HEK293 (cell line): ENCODE results near the gene UTRN.

Experiments
- CTCF ChIA-PET: fragments of 350-600 bp; formaldehyde crosslinking; extraction: SDS; loops from one replicate; lab custom pipeline; 2021; ENCODE audit warnings: antibody characterized with exemption; lab: Yijun Ruan, JAX
- POLR2A ChIA-PET: fragments of 300-600 bp; formaldehyde crosslinking; extraction: SDS; loops from one replicate; lab custom pipeline; 2020; ENCODE audit warnings: antibody characterized with exemption, inconsistent platforms; lab: Yijun Ruan, JAX
- H3K27ac ChIP-seq: fragments of 200-500 bp; sonication (Bioruptor generic); 2 replicates; pipeline ENCODE4 v1.5.1; 2014; ENCODE audit warnings: low read depth, low read length, control low read depth, inconsistent platforms; ENCODE audit errors: extremely low read depth
- H3K36me3 ChIP-seq, 2 experiments: fragments of 200-500 bp in 1 of 2; sonication (Bioruptor generic) in 1 of 2; 1 replicate in 1 of 2; 2 replicates in 1 of 2; pipeline ENCODE4 v1.5.1; 2014 to 2017; ENCODE audit warnings: inconsistent platforms in 2 of 2, low read length in 2 of 2; ENCODE audit not compliant: control insufficient read depth in 2 of 2, insufficient read depth in 1 of 2
- H3K4me1 ChIP-seq: fragments of 200-500 bp; sonication (Bioruptor generic); 2 replicates; pipeline ENCODE4 v1.5.1; 2014; ENCODE audit warnings: mild to moderate bottlenecking, low read length, inconsistent platforms; ENCODE audit not compliant: control insufficient read depth, insufficient read depth
- H3K4me3 ChIP-seq: 2 replicates; pipeline ENCODE4 v1.5.1; 2011; ENCODE audit warnings: low read depth, mild to moderate bottlenecking, control low read depth, low read length, moderate library complexity
- H3K9me3 ChIP-seq: fragments of 200-500 bp; sonication (Bioruptor generic); 2 replicates; pipeline ENCODE4 v1.5.1; 2014; ENCODE audit warnings: low read depth, low read length, inconsistent platforms; ENCODE audit not compliant: control insufficient read depth, insufficient read depth
- HOXC10 ChIP-seq: sonication (generic); formaldehyde crosslinking; IDR thresholded peaks from 2 replicates; pipeline ENCODE4 v1.8.1; 2023; ENCODE audit warnings: mild to moderate bottlenecking, missing genetic modification reagents
- HOXD13 ChIP-seq: sonication (generic); formaldehyde crosslinking; IDR thresholded peaks from 2 replicates; pipeline ENCODE4 v1.8.0; 2022; ENCODE audit warnings: missing genetic modification reagents, borderline replicate concordance
- PRDM6 ChIP-seq: fragments of 450-650 bp; formaldehyde crosslinking; IDR thresholded peaks from 2 replicates; pipeline ENCODE4 v1.5.1; 2017; ENCODE audit warnings: missing biosample characterization, missing genetic modification characterization
- SCRT2 ChIP-seq: fragments of 450-650 bp; formaldehyde crosslinking; IDR thresholded peaks from 2 replicates; pipeline ENCODE4 v1.5.1; 2016; ENCODE audit warnings: missing biosample characterization, missing genetic modification characterization
- ZFP3 ChIP-seq: fragments of 450-650 bp; formaldehyde crosslinking; IDR thresholded peaks from 2 replicates; pipeline ENCODE4 v1.5.1; 2016; ENCODE audit warnings: low read depth, missing biosample characterization, missing genetic modification characterization
- ZFP37 ChIP-seq: fragments of 450-650 bp; formaldehyde crosslinking; IDR thresholded peaks from 2 replicates; pipeline ENCODE4 v1.5.1; 2016; ENCODE audit warnings: missing biosample characterization, missing genetic modification characterization
- ZNF121 ChIP-seq: fragments of 450-650 bp; formaldehyde crosslinking; IDR thresholded peaks from 2 replicates; pipeline ENCODE4 v1.5.1; 2016; ENCODE audit warnings: missing biosample characterization, missing genetic modification characterization
- ZNF23 ChIP-seq: fragments of 450-650 bp; formaldehyde crosslinking; IDR thresholded peaks from 2 replicates; pipeline ENCODE4 v1.5.1; 2016; ENCODE audit warnings: missing biosample characterization, missing genetic modification characterization, borderline replicate concordance
- ZNF341 ChIP-seq: fragments of 450-650 bp; formaldehyde crosslinking; IDR thresholded peaks from 2 replicates; pipeline ENCODE4; 2016; ENCODE audit warnings: low read depth, missing biosample characterization, missing genetic modification characterization
- ZNF423 ChIP-seq: fragments of 450-650 bp; formaldehyde crosslinking; IDR thresholded peaks from 2 replicates; pipeline ENCODE4 v1.5.1; 2016; ENCODE audit warnings: missing biosample characterization, missing genetic modification characterization
- ZNF473 ChIP-seq: fragments of 450-650 bp; formaldehyde crosslinking; IDR thresholded peaks from 2 replicates; pipeline ENCODE4 v1.5.1; 2017; ENCODE audit warnings: missing biosample characterization, missing genetic modification characterization
- ZNF501 ChIP-seq: fragments of 450-650 bp; formaldehyde crosslinking; IDR thresholded peaks from 2 replicates; pipeline ENCODE4 v1.5.1; 2016; ENCODE audit warnings: missing biosample characterization, missing genetic modification characterization
- ZNF560 ChIP-seq: fragments of 450-650 bp; formaldehyde crosslinking; IDR thresholded peaks from 2 replicates; pipeline ENCODE4 v1.5.1; 2017; ENCODE audit warnings: missing biosample characterization, missing genetic modification characterization, borderline replicate concordance
- ZNF629 ChIP-seq: fragments of 450-650 bp; formaldehyde crosslinking; IDR thresholded peaks from 2 replicates; pipeline ENCODE4 v1.5.1; 2017; ENCODE audit warnings: missing biosample characterization, missing genetic modification characterization
- ZNF645 ChIP-seq: fragments of 450-650 bp; formaldehyde crosslinking; IDR thresholded peaks from 2 replicates; pipeline ENCODE4; 2016; ENCODE audit warnings: missing biosample characterization, missing genetic modification characterization
- ZNF792 ChIP-seq: fragments of 450-650 bp; formaldehyde crosslinking; IDR thresholded peaks from 2 replicates; pipeline ENCODE4 v1.5.1; 2016; ENCODE audit warnings: missing biosample characterization, missing genetic modification characterization
- TF ChIP-seq, protein P1 (sequence below): fragments of 450-650 bp; formaldehyde crosslinking; IDR thresholded peaks from 2 replicates; pipeline ENCODE4 v1.5.1; 2016; ENCODE audit warnings: missing biosample characterization, missing genetic modification characterization
- TF ChIP-seq, protein P2 (sequence below): fragments of 450-650 bp; formaldehyde crosslinking; IDR thresholded peaks from 2 replicates; pipeline ENCODE4 v1.5.1; 2016; ENCODE audit warnings: missing biosample characterization, missing genetic modification characterization
- TF ChIP-seq, protein P3 (sequence below): fragments of 450-650 bp; formaldehyde crosslinking; IDR thresholded peaks from 2 replicates; pipeline ENCODE4 v1.5.1; 2016; ENCODE audit warnings: missing biosample characterization, missing genetic modification characterization
- TF ChIP-seq, protein P4 (sequence below): fragments of 450-650 bp; formaldehyde crosslinking; IDR thresholded peaks from 2 replicates; pipeline ENCODE4 v1.5.1; 2016; ENCODE audit warnings: missing biosample characterization, missing genetic modification characterization

The UTRN gene

GRCh38 chr6:144311361-144311760, 26.2 kb downstream of the UTRN start (continued):
- no peak for TF ChIP-seq ZNF473 (tag by site-specific recombination)

- CTCF ChIA-PET = interaction anchor here (0.6 to 1.7 kb wide), 4 partner anchors 11 to 28 kb away, joined by 3 to 6 read pairs (median 4); no protein-coding TSS in a partner anchor
- H3K27ac ChIP-seq = no peak overlapping the region
- POLR2A ChIA-PET = no interaction called here
Observed at GRCh38 chr6:144314003-144314485, 28.9 kb downstream of the UTRN start.

DNA sequence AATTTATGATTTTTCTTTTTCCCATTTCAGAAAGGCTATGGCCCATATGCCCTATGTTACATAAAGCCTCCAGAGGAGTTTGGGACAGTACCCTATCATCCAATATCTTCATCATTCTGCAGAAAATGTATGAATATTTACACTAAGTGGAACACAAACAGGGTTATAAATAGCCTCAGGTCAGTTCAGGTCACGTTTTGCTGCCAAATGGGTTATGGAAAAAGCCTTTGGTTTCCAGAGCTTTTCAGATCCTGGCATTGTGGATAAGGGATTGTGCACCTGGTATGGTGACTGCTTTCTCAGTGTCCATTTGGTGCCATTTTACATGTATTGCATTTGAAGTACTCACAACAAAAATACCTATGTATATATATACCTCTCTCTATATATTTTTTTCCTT, 29.4 kb downstream of the UTRN start:
- peaks cover 16% of the 10 kb centered on the region for H3K4me1 ChIP-seq
- H3K9me3 ChIP-seq = no peaks in the 10 kb centered on the region
- CTCF ChIA-PET = interaction anchor here (0.6 to 1.7 kb wide), 3 partner anchors 25 to 49 kb away, joined by 3 to 5 read pairs (median 3); no protein-coding TSS in a partner anchor
- H3K36me3 ChIP-seq = peaks cover 0 to 4% of the 10 kb centered on the region in 2 experiments; a peak in 1 of 3 replicates
- no peak overlapping the region for H3K4me3 ChIP-seq
- no peak overlapping the region for H3K27ac ChIP-seq
- POLR2A ChIA-PET = no interaction called here
- TF ChIP-seq, protein P1, sequence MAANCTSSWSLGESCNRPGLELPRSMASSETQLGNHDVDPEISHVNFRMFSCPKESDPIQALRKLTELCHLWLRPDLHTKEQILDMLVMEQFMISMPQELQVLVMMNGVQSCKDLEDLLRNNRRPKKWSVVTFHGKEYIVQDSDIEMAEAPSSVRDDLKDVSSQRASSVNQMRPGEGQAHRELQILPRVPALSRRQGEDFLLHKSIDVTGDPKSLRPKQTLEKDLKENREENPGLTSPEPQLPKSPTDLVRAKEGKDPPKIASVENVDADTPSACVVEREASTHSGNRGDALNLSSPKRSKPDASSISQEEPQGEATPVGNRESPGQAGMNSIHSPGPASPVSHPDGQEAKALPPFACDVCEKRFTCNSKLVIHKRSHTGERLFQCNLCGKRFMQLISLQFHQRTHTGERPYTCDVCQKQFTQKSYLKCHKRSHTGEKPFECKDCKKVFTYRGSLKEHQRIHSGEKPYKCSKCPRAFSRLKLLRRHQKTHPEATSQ (tag by site-specific recombination) = no peak
- TF ChIP-seq ZFP37 (tag by site-specific recombination) (no peak), ZNF23 (tag by site-specific recombination) (no peak), HOXD13 (CRISPR knock-in tag) (no peak), ZNF423 (tag by site-specific recombination) (no peak), HOXC10 (no peak), ZNF560 (no peak), ZNF341 (tag by site-specific recombination) (no peak), ZNF501 (tag by site-specific recombination) (no peak), ZNF629 (no peak), ZNF645 (tag by site-specific recombination) (no peak), ZFP3 (tag by site-specific recombination) (no peak), ZNF792 (no peak)
- TF ChIP-seq, protein P2, sequence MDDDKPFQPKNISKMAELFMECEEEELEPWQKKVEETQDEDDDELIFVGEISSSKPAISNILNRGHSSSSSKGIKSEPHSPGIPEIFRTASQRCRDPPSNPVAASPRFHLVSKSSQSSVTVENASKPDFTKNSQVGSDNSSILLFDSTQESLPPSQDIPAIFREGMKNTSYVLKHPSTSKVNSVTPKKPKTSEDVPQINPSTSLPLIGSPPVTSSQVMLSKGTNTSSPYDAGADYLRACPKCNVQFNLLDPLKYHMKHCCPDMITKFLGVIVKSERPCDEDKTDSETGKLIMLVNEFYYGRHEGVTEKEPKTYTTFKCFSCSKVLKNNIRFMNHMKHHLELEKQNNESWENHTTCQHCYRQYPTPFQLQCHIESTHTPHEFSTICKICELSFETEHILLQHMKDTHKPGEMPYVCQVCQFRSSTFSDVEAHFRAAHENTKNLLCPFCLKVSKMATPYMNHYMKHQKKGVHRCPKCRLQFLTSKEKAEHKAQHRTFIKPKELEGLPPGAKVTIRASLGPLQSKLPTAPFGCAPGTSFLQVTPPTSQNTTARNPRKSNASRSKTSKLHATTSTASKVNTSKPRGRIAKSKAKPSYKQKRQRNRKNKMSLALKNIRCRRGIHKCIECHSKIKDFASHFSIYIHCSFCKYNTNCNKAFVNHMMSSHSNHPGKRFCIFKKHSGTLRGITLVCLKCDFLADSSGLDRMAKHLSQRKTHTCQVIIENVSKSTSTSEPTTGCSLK (tag by site-specific recombination) = no peak

More at GRCh38 chr6:144314003-144314485, 28.9 kb downstream of the UTRN start:
- Histone ChIP-seq H3K9me3 (no peaks in the 10 kb centered on the region), H3K4me1 (peaks cover 16% of the 10 kb centered on the region), H3K4me3 (no peak overlapping the region), H3K36me3 (peaks cover 0 to 9% of the 10 kb centered on the region in 2 experiments; a peak in 1 of 3 replicates)
- peak; percentile 82 for TF ChIP-seq SCRT2 (tag by site-specific recombination)
- TF ChIP-seq, protein P3, sequence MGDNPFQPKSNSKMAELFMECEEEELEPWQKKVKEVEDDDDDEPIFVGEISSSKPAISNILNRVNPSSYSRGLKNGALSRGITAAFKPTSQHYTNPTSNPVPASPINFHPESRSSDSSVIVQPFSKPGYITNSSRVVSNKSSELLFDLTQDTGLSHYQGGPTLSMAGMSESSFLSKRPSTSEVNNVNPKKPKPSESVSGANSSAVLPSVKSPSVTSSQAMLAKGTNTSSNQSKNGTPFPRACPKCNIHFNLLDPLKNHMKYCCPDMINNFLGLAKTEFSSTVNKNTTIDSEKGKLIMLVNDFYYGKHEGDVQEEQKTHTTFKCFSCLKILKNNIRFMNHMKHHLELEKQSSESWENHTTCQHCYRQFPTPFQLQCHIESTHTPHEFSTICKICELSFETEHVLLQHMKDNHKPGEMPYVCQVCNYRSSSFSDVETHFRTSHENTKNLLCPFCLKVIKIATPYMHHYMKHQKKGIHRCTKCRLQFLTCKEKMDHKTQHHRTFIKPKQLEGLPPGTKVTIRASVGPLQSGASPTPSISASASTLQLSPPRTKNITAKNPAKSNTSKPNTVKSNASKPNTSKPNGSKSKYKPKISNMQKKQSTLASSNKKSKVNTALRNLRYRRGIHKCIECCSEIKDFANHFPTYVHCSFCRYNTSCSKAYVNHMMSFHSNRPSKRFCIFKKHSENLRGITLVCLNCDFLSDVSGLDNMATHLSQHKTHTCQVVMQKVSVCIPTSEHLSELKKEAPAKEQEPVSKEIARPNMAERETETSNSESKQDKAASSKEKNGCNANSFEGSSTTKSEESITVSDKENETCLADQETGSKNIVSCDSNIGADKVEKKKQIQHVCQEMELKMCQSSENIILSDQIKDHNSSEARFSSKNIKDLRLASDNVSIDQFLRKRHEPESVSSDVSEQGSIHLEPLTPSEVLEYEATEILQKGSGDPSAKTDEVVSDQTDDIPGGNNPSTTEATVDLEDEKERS (tag by site-specific recombination) = no peak
- TF ChIP-seq ZNF121 (tag by site-specific recombination) = no peak
- peak; percentile 92 for TF ChIP-seq PRDM6 (tag by site-specific recombination)
- TF ChIP-seq, protein P4, sequence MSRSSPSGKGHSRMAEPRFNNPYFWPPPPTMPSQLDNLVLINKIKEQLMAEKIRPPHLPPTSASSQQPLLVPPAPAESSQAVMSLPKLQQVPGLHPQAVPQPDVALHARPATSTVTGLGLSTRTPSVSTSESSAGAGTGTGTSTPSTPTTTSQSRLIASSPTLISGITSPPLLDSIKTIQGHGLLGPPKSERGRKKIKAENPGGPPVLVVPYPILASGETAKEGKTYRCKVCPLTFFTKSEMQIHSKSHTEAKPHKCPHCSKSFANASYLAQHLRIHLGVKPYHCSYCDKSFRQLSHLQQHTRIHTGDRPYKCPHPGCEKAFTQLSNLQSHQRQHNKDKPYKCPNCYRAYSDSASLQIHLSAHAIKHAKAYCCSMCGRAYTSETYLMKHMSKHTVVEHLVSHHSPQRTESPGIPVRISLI (tag by site-specific recombination) = peak; percentile 68; the same call in 1 of the 2 replicates
